Body of pancreas (tissue), 4 donors: ENCODE results near the gene SLFN12L.

Experiments used
- CTCF ChIP-seq, 7 experiments: fragments of 450-650 bp in 4 of 7; fragments of 200-600 bp in 3 of 7; sonication (generic) in 3 of 7; IDR thresholded peaks; one replicate each; pipeline ENCODE4 v1.5.1; 2016 to 2019; ENCODE audit warnings: antibody characterized with exemption in 7 of 7
- POLR2A ChIP-seq, 3 donors: fragments of 450-650 bp; IDR thresholded peaks; one replicate each; pipeline ENCODE4 v1.6.1; 2016; ENCODE audit warnings: antibody characterized with exemption in 3 of 3, mild to moderate bottlenecking in 2 of 3

- TF ChIP-seq CTCF (IDR thresholded peaks at IDR 0.05) (no peak), POLR2A (IDR thresholded peaks at IDR 0.05) (no peak)
Observed at GRCh38 chr17:35438433-35438832, 99.0 kb downstream of the SLFN12L start.
